ENCODE measurements around the gene YTHDF1.
A peak's percentile ranks its signal among the peaks of the same experiment; 100 is the strongest.

The YTHDF1 gene

DNA sequence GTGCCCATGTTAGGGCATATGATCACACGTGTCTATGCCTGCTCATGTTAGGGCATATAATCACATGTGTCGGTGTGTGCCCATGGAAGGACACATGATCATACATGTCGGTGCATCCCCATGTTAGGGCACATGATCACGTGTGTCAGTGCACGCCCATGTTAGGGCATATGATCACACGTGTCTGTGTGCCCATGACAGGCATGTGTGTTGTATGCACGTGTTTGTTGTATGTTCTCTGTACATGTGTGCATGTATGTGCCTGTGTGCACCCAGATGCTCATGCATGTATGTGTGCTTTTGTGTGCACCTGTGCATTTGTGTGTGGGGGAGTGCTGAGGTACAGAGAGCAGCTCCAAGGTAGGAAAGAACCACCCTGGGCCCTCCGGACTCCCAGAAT lies 29.8 kb downstream of the YTHDF1 start:
- in situ Hi-C loops (cut with MboI; ENCODE audit: low sequenced_read_pairs): no loop called here
- H3K27me3 ChIP-seq (ENCODE audit: low read depth): no peaks in the 10 kb centered on the region
- no peaks in the 10 kb centered on the region for H3K9me3 ChIP-seq
- H3K4me1 ChIP-seq: no peaks in the 10 kb centered on the region
- H3K36me3 ChIP-seq (replicated peaks): no peaks in the 10 kb centered on the region
- no peak for DNase-seq (ENCODE audit: low spot score in 2 of 2)
- no peak overlapping the region for H3K4me3 ChIP-seq

DNA sequence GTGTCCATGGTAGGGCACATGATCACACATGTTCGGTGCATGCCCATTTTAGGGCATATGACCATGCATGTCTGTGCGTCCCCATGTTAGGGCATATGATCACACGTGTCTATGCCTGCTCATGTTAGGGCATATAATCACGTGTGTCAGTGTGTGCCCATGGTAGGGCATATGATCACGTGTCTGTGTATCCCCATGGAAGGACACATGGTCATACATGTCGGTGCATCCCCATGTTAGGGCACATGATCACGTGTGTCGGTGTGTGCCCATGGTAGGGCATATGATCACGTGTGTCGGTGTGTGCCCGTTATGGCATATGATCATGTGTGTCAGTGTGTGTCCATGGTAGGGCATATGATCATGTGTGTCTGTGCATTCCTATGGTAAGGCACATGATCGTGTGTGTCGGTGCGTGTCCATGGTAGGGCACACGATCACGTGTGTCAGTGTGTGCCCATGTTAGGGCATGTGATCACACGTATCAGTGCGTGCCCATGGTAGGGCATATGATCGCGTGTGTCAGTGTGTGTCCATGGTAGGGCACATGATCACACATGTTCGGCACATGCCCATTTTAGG lies 30.6 kb downstream of the YTHDF1 start:
- no peaks in the 10 kb centered on the region for H3K27me3 ChIP-seq (ENCODE audit: low read depth)
- in situ Hi-C loops (cut with MboI; ENCODE audit: low sequenced_read_pairs): no loop called here
- no peaks in the 10 kb centered on the region for H3K36me3 ChIP-seq (replicated peaks)
- DNase-seq (ENCODE audit: low spot score in 2 of 2): no peak
- H3K4me1 ChIP-seq: no peaks in the 10 kb centered on the region
- H3K9me3 ChIP-seq: no peaks in the 10 kb centered on the region
- no peak overlapping the region for H3K4me3 ChIP-seq

DNA sequence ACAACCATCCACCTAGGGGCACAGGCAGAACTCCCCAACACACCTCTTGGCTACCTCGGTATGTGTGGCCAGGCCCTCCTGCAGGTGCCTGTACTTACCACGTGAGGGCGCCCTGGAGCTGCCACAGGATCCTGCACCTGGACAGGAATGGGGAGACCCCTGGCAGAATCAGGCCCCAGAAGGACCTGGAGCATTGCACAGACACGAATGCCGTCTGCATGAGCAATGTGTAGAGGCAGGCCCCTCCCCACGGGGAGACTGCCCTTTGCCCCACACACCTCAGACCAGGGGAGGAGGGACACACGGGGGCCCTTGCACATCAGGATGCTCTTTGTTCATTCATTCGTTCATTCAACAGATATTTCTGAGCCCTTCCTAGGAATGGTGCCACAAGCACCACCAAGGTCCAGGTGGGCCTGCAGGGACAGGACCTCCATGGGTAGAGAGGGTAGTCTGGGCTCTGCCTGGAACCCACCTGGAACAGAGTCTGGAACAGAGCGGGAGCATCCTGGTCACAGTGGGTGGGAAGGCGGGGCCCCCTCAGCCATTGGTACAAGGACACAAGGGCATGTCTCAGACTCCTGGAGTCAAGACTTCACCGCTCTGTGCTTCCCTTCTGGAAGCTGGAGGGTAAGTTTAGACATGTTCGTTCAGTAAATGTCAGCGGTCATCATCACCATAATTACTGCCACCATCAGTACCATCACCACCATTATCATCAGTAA lies 32.3 kb downstream of the YTHDF1 start:
- peak in 1 of 2 experiments; percentile 76 for DNase-seq (ENCODE audit: low spot score in 2 of 2)
- in situ Hi-C loops (cut with MboI; ENCODE audit: low sequenced_read_pairs): no loop called here
- H3K9me3 ChIP-seq: no peaks in the 10 kb centered on the region
- no peak overlapping the region for H3K4me3 ChIP-seq
- no peaks in the 10 kb centered on the region; the same call in 1 of the 2 replicates for H3K4me1 ChIP-seq
- no peaks in the 10 kb centered on the region for H3K27me3 ChIP-seq (ENCODE audit: low read depth)
- no peaks in the 10 kb centered on the region for H3K36me3 ChIP-seq (replicated peaks)

DNA sequence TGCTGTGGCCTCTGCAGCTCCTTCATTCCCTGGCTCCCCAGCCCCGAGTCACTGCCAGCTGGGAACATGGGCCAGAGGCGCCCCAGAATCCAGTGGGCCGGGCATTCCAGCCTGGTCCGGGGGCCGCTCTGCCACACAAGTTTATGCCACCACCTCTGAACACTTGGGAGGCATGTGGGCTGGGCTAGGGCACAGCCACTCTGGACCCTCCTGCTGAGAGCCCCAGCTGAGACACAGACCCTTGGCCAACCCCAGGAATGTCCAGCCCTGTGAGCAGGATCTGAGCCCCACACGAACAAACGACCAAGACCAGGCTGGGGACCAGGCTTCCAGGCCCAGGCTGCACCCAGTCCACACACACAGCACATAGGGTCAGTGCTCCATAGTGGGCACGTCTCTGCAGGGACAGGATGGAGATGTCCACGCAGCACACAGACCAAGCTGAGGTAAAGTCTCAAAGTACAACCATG lies 33.0 kb downstream of the YTHDF1 start:
- Histone ChIP-seq H3K4me1 (peaks cover 3% of the 10 kb centered on the region; the same call in 1 of the 2 replicates), H3K27me3 (ENCODE audit: low read depth) (peaks cover 4% of the 10 kb centered on the region), H3K9me3 (no peaks in the 10 kb centered on the region), H3K36me3 (replicated peaks) (no peaks in the 10 kb centered on the region), H3K4me3 (no peak overlapping the region)
- no peak for DNase-seq (ENCODE audit: low spot score in 2 of 2)
- in situ Hi-C loops (cut with MboI; ENCODE audit: low sequenced_read_pairs): no loop called here

- Histone ChIP-seq H3K9me3 (no peaks in the 10 kb centered on the region), H3K27me3 (ENCODE audit: low read depth) (peaks cover 7% of the 10 kb centered on the region), H3K4me1 (peaks cover 3% of the 10 kb centered on the region; the same call in 1 of the 2 replicates), H3K36me3 (replicated peaks) (no peaks in the 10 kb centered on the region), H3K4me3 (no peak overlapping the region)
- in situ Hi-C loops (cut with MboI; ENCODE audit: low sequenced_read_pairs): no loop called here
- no peak for DNase-seq (ENCODE audit: low spot score in 2 of 2)
These were observed 33.5 kb downstream of the YTHDF1 start for GRCh38 chr20:63182425-63182824.

DNA sequence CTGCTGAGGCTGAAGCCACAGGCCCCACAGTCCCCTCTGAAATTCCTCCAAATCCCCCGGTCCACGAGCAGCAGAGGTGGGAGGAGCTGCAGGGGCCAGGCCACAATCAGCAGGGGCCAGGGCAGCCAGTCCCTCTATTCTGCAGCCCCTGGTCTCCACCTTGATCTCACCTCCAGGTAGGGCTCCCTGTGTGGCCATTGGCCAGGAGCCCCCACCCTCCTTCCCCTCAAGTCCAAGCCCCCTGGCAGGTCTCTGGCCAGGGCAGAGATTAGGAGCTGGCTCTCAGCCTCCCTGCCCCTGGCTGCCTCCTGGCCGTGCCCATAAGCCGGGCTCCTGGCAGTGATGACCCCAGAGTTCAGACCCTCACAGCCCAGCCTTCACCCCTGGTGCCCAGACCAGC lies 34.7 kb downstream of the YTHDF1 start:
- no peak for DNase-seq (ENCODE audit: low spot score in 2 of 2)
- H3K4me1 ChIP-seq: peaks cover 3% of the 10 kb centered on the region; the same call in 1 of the 2 replicates
- H3K4me3 ChIP-seq: no peak overlapping the region
- no peaks in the 10 kb centered on the region for H3K9me3 ChIP-seq
- in situ Hi-C loops (cut with MboI; ENCODE audit: low sequenced_read_pairs): no loop called here
- H3K36me3 ChIP-seq (replicated peaks): no peaks in the 10 kb centered on the region
- peaks cover 16% of the 10 kb centered on the region for H3K27me3 ChIP-seq (ENCODE audit: low read depth)

DNA sequence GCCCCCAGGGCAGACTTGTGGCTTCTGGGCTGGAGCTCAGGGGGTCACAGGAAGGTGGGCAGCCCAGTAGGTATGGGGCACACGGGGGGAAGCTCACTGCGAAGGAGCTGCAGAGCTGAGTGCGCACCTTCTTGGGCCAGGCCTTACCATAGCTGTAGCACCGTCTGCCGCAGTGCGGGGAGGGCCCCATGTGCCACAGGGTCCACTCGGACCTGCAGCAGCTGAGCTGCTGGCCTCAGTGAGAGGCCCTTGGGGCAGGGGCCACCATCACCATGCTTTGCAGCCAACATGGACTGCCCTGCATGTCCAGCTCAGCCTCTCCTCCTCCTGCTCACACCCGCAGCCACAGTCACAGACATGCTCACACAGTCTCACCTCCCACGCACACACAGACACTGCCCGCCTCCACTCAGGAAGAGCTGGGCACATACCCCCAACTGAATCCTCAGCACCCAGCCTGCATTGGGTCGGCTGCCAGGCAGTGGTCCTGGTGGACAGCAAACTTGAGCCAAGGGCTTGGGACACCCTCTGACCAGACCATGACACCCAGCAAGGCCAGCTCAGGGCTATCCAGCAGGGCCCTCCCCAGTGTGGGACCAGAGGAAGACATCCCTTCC lies 35.3 kb downstream of the YTHDF1 start:
- H3K4me1 ChIP-seq: peaks cover 3% of the 10 kb centered on the region; the same call in 1 of the 2 replicates
- in situ Hi-C loops (cut with MboI; ENCODE audit: low sequenced_read_pairs): no loop called here
- no peaks in the 10 kb centered on the region for H3K36me3 ChIP-seq (replicated peaks)
- no peak for DNase-seq (ENCODE audit: low spot score in 2 of 2)
- H3K27me3 ChIP-seq (ENCODE audit: low read depth): peaks cover 22% of the 10 kb centered on the region
- H3K9me3 ChIP-seq: no peaks in the 10 kb centered on the region
- no peak overlapping the region for H3K4me3 ChIP-seq

DNA sequence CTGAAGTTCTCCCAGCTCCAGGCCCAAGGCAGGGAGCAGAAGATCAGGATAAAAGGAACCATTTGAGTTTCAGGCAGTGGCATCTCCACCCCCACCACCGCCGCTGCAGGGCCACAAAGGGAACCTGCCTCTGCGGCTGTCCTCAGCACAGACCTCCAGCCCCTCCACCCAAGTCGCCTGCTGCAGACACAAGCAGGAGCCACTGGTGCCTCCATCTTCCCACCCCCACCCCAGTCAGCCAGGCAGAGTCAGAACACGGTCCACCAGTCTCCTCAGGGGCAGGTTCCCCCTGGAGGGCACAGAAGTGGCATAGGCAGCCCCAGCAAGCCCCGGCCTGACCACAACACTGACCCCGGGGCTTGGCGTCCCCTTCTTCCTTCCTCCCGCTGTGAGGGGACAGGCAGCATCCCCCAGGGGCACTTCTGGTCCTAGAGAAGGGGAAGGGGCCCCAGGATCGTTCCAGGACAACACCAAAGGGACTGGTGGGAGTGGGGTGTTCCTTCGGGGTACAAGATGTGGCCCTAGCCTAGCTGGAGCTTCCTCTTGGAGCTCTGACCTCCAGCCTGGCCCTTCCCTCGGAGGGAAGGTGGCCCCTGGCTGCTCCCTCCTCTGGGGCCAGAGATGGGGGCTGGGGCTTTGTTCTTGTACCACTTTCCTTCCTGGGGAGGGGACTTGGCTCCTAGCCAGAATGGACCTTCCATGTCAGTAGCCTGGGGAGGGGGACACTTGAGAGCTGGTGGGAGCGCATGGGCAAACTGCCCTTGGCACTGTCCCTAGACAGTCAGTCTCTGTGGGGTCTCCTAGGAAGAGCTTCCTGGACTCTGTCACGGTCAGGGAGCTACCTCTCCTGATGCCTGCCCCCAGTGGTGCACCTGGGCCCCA lies 36.0 kb downstream of the YTHDF1 start:
- peaks cover 3% of the 10 kb centered on the region; the same call in 1 of the 2 replicates for H3K4me1 ChIP-seq
- no peak for DNase-seq (ENCODE audit: low spot score in 2 of 2)
- peaks cover 29% of the 10 kb centered on the region for H3K27me3 ChIP-seq (ENCODE audit: low read depth)
- H3K36me3 ChIP-seq (replicated peaks): no peaks in the 10 kb centered on the region
- in situ Hi-C loops (cut with MboI; ENCODE audit: low sequenced_read_pairs): no loop called here
- H3K4me3 ChIP-seq: no peak overlapping the region
- no peaks in the 10 kb centered on the region for H3K9me3 ChIP-seq

DNA sequence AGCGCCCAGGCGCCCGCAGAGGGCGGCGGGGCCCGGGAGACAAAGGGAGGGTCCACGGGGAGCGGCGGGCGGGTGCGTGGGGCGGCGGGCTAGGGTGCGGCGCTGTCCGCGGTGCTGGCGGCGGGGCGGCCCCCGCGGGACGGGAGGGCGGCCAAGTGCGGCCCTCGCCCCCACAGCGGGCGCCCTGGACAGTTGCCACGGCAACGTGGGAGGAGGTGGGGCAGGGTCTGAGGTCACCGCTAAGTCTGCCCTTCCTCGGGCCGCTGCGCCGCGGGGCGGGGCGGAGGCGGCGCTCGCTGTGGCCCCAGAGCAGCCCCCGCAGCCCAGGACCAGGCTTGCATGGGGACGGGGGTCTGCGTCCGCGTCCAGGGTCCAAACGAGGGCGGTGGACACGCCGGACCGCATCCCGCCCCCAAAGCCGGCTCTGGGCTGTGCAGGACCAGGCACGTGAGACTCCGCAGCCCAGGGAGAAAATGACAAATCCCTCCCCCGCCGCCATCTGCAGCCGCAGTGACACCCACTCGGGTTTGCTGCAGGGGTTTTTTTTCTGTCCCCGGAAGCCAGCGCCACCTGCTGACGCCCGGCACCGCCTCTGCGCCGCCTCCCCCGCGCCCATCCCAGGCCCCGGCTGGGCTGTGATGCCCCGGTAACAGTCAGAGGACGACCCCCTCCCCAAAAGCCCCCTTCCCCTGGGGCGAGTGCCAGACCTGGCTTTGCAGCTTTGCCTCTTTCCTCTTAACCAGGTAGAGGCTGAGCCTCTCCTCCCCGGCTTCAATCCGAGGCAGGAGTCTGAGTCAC lies 36.8 kb downstream of the YTHDF1 start:
- H3K9me3 ChIP-seq: no peaks in the 10 kb centered on the region
- in situ Hi-C loops (cut with MboI; ENCODE audit: low sequenced_read_pairs): no loop called here
- peaks cover 37% of the 10 kb centered on the region for H3K27me3 ChIP-seq (ENCODE audit: low read depth)
- peak overlapping the region; percentile 23 for H3K4me3 ChIP-seq
- H3K4me1 ChIP-seq: peaks cover 3% of the 10 kb centered on the region; the same call in 1 of the 2 replicates
- no peaks in the 10 kb centered on the region for H3K36me3 ChIP-seq (replicated peaks)
- DNase-seq (ENCODE audit: low spot score in 2 of 2): peak; percentile 53 to 81

DNA sequence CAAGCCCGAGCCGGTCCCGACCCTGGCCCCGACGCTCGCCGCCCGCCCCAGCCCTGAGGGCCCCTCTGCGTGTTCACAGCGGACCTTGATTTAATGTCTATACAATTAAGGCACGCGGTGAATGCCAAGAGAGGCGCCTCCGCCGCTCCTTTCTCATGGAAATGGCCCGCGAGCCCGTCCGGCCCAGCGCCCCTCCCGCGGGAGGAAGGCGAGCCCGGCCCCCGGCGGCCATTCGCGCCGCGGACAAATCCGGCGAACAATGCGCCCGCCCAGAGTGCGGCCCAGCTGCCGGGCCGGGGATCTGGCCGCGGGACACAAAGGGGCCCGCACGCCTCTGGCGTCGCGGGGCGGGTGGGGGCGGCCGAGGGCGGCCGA lies 37.5 kb downstream of the YTHDF1 start:
- Histone ChIP-seq H3K36me3 (replicated peaks) (no peaks in the 10 kb centered on the region), H3K9me3 (no peaks in the 10 kb centered on the region), H3K4me1 (peaks cover 3% of the 10 kb centered on the region; the same call in 1 of the 2 replicates), H3K27me3 (ENCODE audit: low read depth) (peaks cover 44% of the 10 kb centered on the region), H3K4me3 (peak overlapping the region; percentile 9; the same call in 1 of the 2 replicates)
- in situ Hi-C loops (cut with MboI; ENCODE audit: low sequenced_read_pairs): no loop called here
- DNase-seq (ENCODE audit: low spot score in 2 of 2): peak; percentile 61 to 79

GRCh38 chr20:63177785-63178445 lies 38.0 kb downstream of the YTHDF1 start:
- in situ Hi-C loops (cut with MboI; ENCODE audit: low sequenced_read_pairs): no loop called here
- H3K9me3 ChIP-seq: no peaks in the 10 kb centered on the region
- peaks cover 49% of the 10 kb centered on the region for H3K27me3 ChIP-seq (ENCODE audit: low read depth)
- no peaks in the 10 kb centered on the region for H3K36me3 ChIP-seq (replicated peaks)
- H3K4me3 ChIP-seq: no peak overlapping the region; the same call in 1 of the 2 replicates
- H3K4me1 ChIP-seq: peaks cover 3% of the 10 kb centered on the region; the same call in 1 of the 2 replicates
- DNase-seq (ENCODE audit: low spot score in 2 of 2): no peak

DNA sequence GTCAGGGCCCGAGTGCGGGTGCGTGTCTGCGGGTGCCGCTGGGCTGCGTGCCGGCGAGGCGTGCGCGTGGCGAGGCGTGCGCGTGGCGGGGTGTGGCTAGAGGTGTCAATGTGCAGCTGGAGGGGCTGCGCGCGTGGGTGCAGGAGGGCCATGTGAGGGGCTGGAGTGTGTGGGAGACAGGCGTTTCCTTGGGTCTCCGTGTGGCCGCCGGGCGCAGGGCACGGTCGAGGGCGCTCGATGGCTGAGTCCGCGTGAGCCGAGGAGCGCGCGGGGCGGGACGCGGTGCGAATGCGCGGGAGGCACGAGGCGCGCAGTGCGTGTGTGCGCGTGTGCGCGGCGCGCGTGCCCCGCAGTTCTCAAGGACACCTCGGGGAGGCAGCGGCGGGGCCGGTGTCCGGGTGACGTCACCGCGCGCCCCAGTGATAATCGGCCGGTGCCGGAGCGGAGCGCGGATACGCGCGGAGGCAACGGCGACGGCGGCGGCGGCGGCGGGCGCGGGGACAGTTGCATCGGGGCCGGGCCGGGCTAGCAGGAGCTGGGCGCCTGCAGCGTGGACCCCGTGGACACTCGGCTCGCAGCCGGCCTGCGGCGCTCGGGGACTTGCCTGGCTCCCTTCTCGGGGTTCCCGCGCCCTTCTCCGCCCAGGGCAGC lies 38.7 kb downstream of the YTHDF1 start:
- in situ Hi-C loops (cut with MboI; ENCODE audit: low sequenced_read_pairs): no loop called here
- H3K27me3 ChIP-seq (ENCODE audit: low read depth): peaks cover 50% of the 10 kb centered on the region
- H3K4me1 ChIP-seq: peaks cover 3% of the 10 kb centered on the region; the same call in 1 of the 2 replicates
- DNase-seq (ENCODE audit: low spot score in 2 of 2): no peak
- H3K36me3 ChIP-seq (replicated peaks): no peaks in the 10 kb centered on the region
- no peak overlapping the region for H3K4me3 ChIP-seq
- H3K9me3 ChIP-seq: no peaks in the 10 kb centered on the region
